PC-9 (cell line): ENCODE measurements around the gene DOCK2. TPM values are rescaled to one million over a fixed set of nuclear protein-coding genes. Genes with fewer than 3 reads are reported as not detected.
A peak's percentile ranks its signal among the peaks of the same experiment; 100 is the strongest.
"Not testable (repeated sequence)": the region's sequence is repeated elsewhere in the genome, so short reads cannot be mapped to it uniquely, and the experiment has no call there.

Experiments used
- BruUV-seq: library from RNA; stranded (reverse); fragments of 400-500 nt; replicated peaks from 2 replicates; lab custom pipeline; 2021; lab: Mats Ljungman, UMichigan
- CTCF ChIA-PET: fragments of 300-600 bp; sonication (Branson Sonifier 250); formaldehyde crosslinking; loops from one replicate; lab custom pipeline; 2022; ENCODE audit warnings: antibody characterized with exemption; lab: Charles Lee
- POLR2A ChIA-PET: fragments of 300-600 bp; sonication (Branson Sonifier 250); formaldehyde crosslinking; loops from one replicate; lab custom pipeline; 2022; ENCODE audit warnings: antibody characterized with exemption; ENCODE audit not compliant: unreplicated experiment; lab: Charles Lee
- DNase-seq, 2 experiments: peaks; one replicate each; pipeline versions ENCODE4 v3.0.0 to v3.0.0-alpha.2; 2015 to 2022; ENCODE audit warnings: mixed read lengths in 1 of 2
- H2AFZ ChIP-seq: fragments of 200-600 bp; sonication (generic); 2 replicates; pipeline ENCODE4 v1.8.1; 2017; ENCODE audit warnings: antibody characterized with exemption
- H3F3A ChIP-seq: fragments of 200-600 bp; sonication (generic); 2 replicates; pipeline ENCODE4 v1.8.1; 2017; ENCODE audit warnings: antibody characterized with exemption, mild to moderate bottlenecking, low read depth; ENCODE audit not compliant: insufficient read depth
- H3K27ac ChIP-seq: fragments of 200-600 bp; sonication (generic); 2 replicates; pipeline ENCODE4 v1.6.1; 2016; ENCODE audit warnings: mixed run types
- H3K27me3 ChIP-seq: fragments of 200-600 bp; sonication (generic); 2 replicates; pipeline ENCODE4 v1.6.1; 2016; ENCODE audit warnings: low read depth, mixed run types; ENCODE audit not compliant: insufficient read depth
- H3K36me3 ChIP-seq: fragments of 200-600 bp; sonication (generic); 2 replicates; pipeline ENCODE4 v1.6.1; 2016; ENCODE audit warnings: low read depth, mixed run types
- H3K4me1 ChIP-seq: fragments of 200-600 bp; sonication (generic); replicated peaks from 2 replicates; pipeline ENCODE4 v1.6.1; 2016; ENCODE audit warnings: mixed run types; ENCODE audit not compliant: insufficient read depth
- H3K4me2 ChIP-seq: fragments of 200-600 bp; sonication (generic); 2 replicates; pipeline ENCODE4 v1.6.1; 2017; ENCODE audit warnings: mixed run types
- H3K4me3 ChIP-seq: fragments of 200-600 bp; sonication (generic); 2 replicates; pipeline ENCODE4 v1.6.1; 2016; ENCODE audit warnings: mixed run types
- H3K79me2 ChIP-seq: fragments of 200-600 bp; sonication (generic); 2 replicates; pipeline ENCODE4 v1.6.1; 2017; ENCODE audit warnings: low read depth, mixed run types
- H3K9me2 ChIP-seq: fragments of 200-600 bp; sonication (generic); 2 replicates; pipeline ENCODE4 v1.8.1; 2017; ENCODE audit warnings: mild to moderate bottlenecking; ENCODE audit not compliant: insufficient read depth
- H3K9me3 ChIP-seq: fragments of 200-600 bp; sonication (generic); 2 replicates; pipeline ENCODE4 v1.8.1; 2016; ENCODE audit warnings: low read depth; ENCODE audit not compliant: insufficient read depth
- H4K20me1 ChIP-seq: fragments of 200-600 bp; sonication (generic); 2 replicates; pipeline ENCODE4 v1.8.1; 2017; ENCODE audit not compliant: insufficient read depth
- CTCF ChIP-seq: fragments of 200-600 bp; sonication (generic); conservative IDR thresholded peaks from 2 replicates; pipeline ENCODE4 v1.6.1; 2017; ENCODE audit warnings: mixed run types, antibody characterized with exemption, mild to moderate bottlenecking, moderate library complexity
- EZH2 ChIP-seq: fragments of 200-600 bp; sonication (generic); IDR thresholded peaks from 2 replicates; pipeline ENCODE4 v1.8.0; 2017; ENCODE audit warnings: antibody characterized with exemption, low read depth
- intact Hi-C: fragments of 100-400 bp; cut with micrococcal nuclease; formaldehyde crosslinking; loops from one replicate; pipeline ENCODE4 v1.10.0; 2022; ENCODE audit not compliant: unreplicated experiment
- total RNA-seq: library from RNA; stranded (reverse); gene quantifications from 2 replicates; pipeline ENCODE4 v1.2.3, GENCODE V29; 2021

The DOCK2 gene
- total RNA-seq, 1 experiment from 2014 or later: 0.41 TPM

DNA sequence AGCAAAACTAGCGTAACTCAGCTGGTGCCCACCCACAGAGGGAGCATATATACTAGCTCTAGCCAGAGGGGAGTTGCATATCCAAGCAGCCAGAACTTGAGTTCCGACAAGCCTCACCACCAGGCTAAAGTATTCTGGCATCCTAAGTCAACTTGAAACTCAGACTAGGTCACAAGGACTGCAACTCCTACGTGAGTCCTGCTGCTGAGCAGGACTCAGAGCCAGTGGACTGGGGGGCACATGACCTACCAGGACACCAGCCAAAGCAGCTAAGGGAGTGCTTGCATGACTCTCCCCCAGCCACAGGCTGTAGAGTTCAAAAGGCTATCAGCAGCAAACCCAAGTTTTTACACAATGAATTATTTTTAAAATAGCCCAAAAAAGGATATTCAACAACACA lies 27.4 kb upstream of the DOCK2 start:
- no peaks in the 10 kb centered on the region for H3K27me3 ChIP-seq
- no TSS peak for BruUV-seq
- ChIA-PET POLR2A (no interaction called here), CTCF (no interaction called here)
- intact Hi-C loops: no loop called here
- TF ChIP-seq CTCF: no peak
- no peak for TF ChIP-seq EZH2
- no peak overlapping the region for H2AFZ ChIP-seq
- no peak for DNase-seq
- H3K4me3 ChIP-seq: no peak overlapping the region
- H3K79me2 ChIP-seq: no peaks in the 10 kb centered on the region
- no peak overlapping the region for H3K27ac ChIP-seq
- H3K4me1 ChIP-seq: no peaks in the 10 kb centered on the region
- no peaks in the 10 kb centered on the region for H4K20me1 ChIP-seq
- H3K9me3 ChIP-seq: peaks cover 5% of the 10 kb centered on the region
- no peak overlapping the region for H3K4me2 ChIP-seq
- peaks cover 4% of the 10 kb centered on the region; the same call in 1 of the 2 replicates for H3F3A ChIP-seq
- no peaks in the 10 kb centered on the region for H3K9me2 ChIP-seq
- no peaks in the 10 kb centered on the region for H3K36me3 ChIP-seq

DNA sequence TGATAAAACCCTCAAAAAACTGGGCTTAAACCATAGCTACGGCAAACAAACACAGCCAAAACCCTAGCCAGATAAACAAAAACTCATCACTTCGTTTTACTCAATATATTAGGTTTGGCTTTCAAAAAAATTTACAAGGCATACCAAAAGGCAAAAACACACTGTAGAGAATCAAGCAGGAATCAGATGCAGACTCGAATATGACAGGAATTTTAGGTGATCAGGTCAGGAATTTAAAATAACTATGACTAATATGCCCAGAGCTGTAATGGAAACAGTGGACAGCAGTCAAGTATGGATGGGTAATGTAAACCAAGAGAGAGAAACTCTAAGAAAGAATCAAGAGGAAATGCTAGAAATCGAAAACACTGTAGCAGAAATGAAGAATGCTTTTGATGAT lies 26.5 kb upstream of the DOCK2 start:
- no peak for TF ChIP-seq EZH2
- no peak for TF ChIP-seq CTCF
- peaks cover 5% of the 10 kb centered on the region for H3K9me3 ChIP-seq
- H3K79me2 ChIP-seq: no peaks in the 10 kb centered on the region
- H3K4me3 ChIP-seq: no peak overlapping the region
- H3K27ac ChIP-seq: no peak overlapping the region
- peak in 1 of 2 experiments; percentile 39 for DNase-seq
- H3F3A ChIP-seq: no peaks in the 10 kb centered on the region
- H3K9me2 ChIP-seq: no peaks in the 10 kb centered on the region
- POLR2A ChIA-PET: no interaction called here
- H3K27me3 ChIP-seq: no peaks in the 10 kb centered on the region
- no peaks in the 10 kb centered on the region for H3K4me1 ChIP-seq
- no TSS peak for BruUV-seq
- CTCF ChIA-PET: no interaction called here
- intact Hi-C loops: no loop called here
- no peaks in the 10 kb centered on the region for H4K20me1 ChIP-seq
- H3K4me2 ChIP-seq: no peak overlapping the region
- H3K36me3 ChIP-seq: no peaks in the 10 kb centered on the region
- no peak overlapping the region for H2AFZ ChIP-seq

DNA sequence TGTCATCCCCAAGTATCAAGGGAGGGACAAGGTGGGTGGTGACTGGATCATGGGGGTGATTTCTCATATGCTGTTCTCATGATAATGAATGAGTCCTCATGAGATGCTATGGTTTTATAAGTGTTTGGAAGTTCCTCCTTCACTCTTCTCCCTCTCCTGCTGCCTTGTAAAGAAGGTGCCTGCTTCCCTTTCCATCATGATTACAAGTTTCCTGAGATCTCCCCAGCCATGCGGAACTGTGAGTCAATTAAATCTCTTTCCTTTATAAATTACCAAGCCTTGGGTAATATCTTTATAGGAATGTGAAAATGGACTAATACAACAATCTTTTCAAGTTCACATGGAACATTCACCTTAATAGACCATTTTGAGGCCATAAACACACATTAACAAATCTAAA lies 21.5 kb upstream of the DOCK2 start:
- Histone ChIP-seq H3K4me3 (no peak overlapping the region), H3K9me2 (no peaks in the 10 kb centered on the region), H2AFZ (no peak overlapping the region), H3F3A (no peaks in the 10 kb centered on the region), H3K27me3 (no peaks in the 10 kb centered on the region), H3K27ac (no peak overlapping the region), H3K4me1 (no peaks in the 10 kb centered on the region), H3K9me3 (no peaks in the 10 kb centered on the region; the same call in 1 of the 2 replicates), H3K4me2 (no peak overlapping the region), H4K20me1 (no peaks in the 10 kb centered on the region), H3K79me2 (no peaks in the 10 kb centered on the region), H3K36me3 (no peaks in the 10 kb centered on the region)
- BruUV-seq: no TSS peak
- ChIA-PET POLR2A (no interaction called here), CTCF (no interaction called here)
- TF ChIP-seq EZH2 (no peak), CTCF (no peak)
- intact Hi-C loops: no loop called here
- no peak for DNase-seq

GRCh38 chr5:169624307-169624706 lies 12.8 kb upstream of the DOCK2 start:
- H2AFZ ChIP-seq, H3K4me1 ChIP-seq, H3K79me2 ChIP-seq, BruUV-seq, H3K4me2 ChIP-seq, H3K27ac ChIP-seq, DNase-seq, H3K36me3 ChIP-seq, H4K20me1 ChIP-seq, H3K27me3 ChIP-seq, POLR2A ChIA-PET, H3K4me3 ChIP-seq, CTCF ChIA-PET, H3K9me3 ChIP-seq, H3K9me2 ChIP-seq, H3F3A ChIP-seq, intact Hi-C loops: not testable (repeated sequence)
